ENCODE measurements around the gene PPP1R1B.

DNA sequence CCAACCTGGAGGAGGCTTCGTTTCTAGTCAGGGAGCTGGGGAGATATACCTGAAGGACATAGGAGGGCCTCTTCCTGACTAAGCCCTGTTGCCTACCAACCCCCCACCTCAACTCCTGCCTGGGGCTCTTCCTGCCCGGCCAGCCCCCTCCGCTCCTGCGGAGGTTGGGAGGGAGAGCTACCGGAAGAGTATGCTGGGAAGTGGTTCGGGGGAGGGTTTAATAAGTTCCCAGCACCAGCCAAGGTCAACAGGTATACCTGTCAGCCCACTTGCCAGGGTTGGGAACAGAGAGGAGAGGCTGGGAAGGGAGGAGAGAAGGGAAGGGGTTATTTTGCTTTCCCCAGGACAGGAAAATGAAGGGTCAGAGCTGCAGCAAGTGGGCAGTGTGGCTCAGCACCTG is 4.7 kb downstream of the PPP1R1B start:
- TF ChIP-seq, protein P1, sequence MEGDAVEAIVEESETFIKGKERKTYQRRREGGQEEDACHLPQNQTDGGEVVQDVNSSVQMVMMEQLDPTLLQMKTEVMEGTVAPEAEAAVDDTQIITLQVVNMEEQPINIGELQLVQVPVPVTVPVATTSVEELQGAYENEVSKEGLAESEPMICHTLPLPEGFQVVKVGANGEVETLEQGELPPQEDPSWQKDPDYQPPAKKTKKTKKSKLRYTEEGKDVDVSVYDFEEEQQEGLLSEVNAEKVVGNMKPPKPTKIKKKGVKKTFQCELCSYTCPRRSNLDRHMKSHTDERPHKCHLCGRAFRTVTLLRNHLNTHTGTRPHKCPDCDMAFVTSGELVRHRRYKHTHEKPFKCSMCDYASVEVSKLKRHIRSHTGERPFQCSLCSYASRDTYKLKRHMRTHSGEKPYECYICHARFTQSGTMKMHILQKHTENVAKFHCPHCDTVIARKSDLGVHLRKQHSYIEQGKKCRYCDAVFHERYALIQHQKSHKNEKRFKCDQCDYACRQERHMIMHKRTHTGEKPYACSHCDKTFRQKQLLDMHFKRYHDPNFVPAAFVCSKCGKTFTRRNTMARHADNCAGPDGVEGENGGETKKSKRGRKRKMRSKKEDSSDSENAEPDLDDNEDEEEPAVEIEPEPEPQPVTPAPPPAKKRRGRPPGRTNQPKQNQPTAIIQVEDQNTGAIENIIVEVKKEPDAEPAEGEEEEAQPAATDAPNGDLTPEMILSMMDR (IDR thresholded peaks at IDR 0.05; ENCODE audit: insufficient read depth, low read length, poor library complexity, severe bottlenecking) = no peak
- no peak for TF ChIP-seq EZH2phosphoT487 (conservative IDR thresholded peaks at IDR 0.05; ENCODE audit: low read length)
